ENCODE measurements around the gene FBXO48. TPM values are rescaled to one million over a fixed set of nuclear protein-coding genes. Genes with fewer than 3 reads are reported as not detected.

FBXO48 gene
- total RNA-seq, 1 experiment from 2014 or later, result 2.5 TPM

DNA sequence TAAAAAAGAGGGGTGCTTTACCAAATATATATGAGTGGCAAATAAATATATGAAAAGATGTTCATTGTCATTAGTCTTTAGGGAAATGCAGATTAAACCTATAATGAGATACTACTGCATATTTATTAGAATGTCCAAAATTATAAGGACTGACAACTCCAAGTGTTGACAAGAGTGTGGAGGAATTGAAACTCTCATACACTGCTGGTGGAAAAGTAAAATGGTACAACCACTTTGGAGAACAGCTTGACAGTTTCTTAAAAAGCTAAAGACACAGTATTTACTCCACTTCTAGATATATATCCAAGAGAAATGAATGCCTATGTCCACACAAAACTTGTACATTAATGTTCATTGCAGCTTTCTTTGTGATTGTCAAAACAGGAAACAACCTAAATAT is 51.6 kb downstream of the FBXO48 start:
- H3K27ac Mint-ChIP-seq (ENCODE audit: unreplicated experiment), result no peak overlapping the region
- no TSS peak for BruUV-seq (replicated peaks)
- intact Hi-C loops (cut with micrococcal nuclease; ENCODE audit: unreplicated experiment), result no loop called here
- CTCF ChIA-PET, result no interaction called here
- no peaks in the 10 kb centered on the region for H3K36me3 Mint-ChIP-seq (ENCODE audit: insufficient read depth, unreplicated experiment)
- TF ChIP-seq, protein P1, sequence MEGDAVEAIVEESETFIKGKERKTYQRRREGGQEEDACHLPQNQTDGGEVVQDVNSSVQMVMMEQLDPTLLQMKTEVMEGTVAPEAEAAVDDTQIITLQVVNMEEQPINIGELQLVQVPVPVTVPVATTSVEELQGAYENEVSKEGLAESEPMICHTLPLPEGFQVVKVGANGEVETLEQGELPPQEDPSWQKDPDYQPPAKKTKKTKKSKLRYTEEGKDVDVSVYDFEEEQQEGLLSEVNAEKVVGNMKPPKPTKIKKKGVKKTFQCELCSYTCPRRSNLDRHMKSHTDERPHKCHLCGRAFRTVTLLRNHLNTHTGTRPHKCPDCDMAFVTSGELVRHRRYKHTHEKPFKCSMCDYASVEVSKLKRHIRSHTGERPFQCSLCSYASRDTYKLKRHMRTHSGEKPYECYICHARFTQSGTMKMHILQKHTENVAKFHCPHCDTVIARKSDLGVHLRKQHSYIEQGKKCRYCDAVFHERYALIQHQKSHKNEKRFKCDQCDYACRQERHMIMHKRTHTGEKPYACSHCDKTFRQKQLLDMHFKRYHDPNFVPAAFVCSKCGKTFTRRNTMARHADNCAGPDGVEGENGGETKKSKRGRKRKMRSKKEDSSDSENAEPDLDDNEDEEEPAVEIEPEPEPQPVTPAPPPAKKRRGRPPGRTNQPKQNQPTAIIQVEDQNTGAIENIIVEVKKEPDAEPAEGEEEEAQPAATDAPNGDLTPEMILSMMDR (IDR thresholded peaks at IDR 0.05; ENCODE audit: unreplicated experiment), result no peak
- DNase-seq, result no peak
- no peak overlapping the region for H3K4me3 Mint-ChIP-seq (ENCODE audit: low read depth, unreplicated experiment)
- no peaks in the 10 kb centered on the region for H3K9me3 Mint-ChIP-seq (ENCODE audit: low read depth, unreplicated experiment)
- peaks cover 31% of the 10 kb centered on the region for H3K27me3 Mint-ChIP-seq (ENCODE audit: unreplicated experiment)
- no peaks in the 10 kb centered on the region for H3K4me1 Mint-ChIP-seq (ENCODE audit: low read depth, unreplicated experiment)

DNA sequence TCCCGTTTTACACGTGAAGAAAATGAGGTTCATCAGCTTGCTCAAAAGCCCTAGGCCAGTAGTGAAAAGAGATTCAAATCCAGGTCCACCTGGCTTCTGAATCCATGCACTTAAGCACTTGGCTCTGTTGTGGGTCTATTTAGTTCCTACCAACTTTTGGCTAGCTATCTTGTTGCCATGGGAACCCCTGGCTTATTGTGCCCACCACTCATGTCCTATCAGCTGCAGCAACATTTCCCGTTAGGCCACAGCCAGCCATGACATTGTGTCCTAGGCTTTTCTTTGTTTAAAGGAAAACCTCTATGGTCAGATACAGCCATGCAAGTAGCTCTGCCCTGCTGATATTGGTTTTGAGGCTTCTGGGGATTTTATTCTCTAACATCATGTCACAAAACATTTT is 52.2 kb downstream of the FBXO48 start:
- BruUV-seq (replicated peaks), result no TSS peak
- H3K9me3 Mint-ChIP-seq (ENCODE audit: low read depth, unreplicated experiment), result no peaks in the 10 kb centered on the region
- no peak overlapping the region for H3K27ac Mint-ChIP-seq (ENCODE audit: unreplicated experiment)
- TF ChIP-seq, protein P1 (IDR thresholded peaks at IDR 0.05; ENCODE audit: unreplicated experiment), result no peak
- intact Hi-C loops (cut with micrococcal nuclease; ENCODE audit: unreplicated experiment), result no loop called here
- DNase-seq, result no peak
- H3K27me3 Mint-ChIP-seq (ENCODE audit: unreplicated experiment), result peaks cover 37% of the 10 kb centered on the region
- H3K4me3 Mint-ChIP-seq (ENCODE audit: low read depth, unreplicated experiment), result no peak overlapping the region
- CTCF ChIA-PET, result no interaction called here
- H3K4me1 Mint-ChIP-seq (ENCODE audit: low read depth, unreplicated experiment), result no peaks in the 10 kb centered on the region
- no peaks in the 10 kb centered on the region for H3K36me3 Mint-ChIP-seq (ENCODE audit: insufficient read depth, unreplicated experiment)

- Mint-ChIP-seq H3K4me3 (ENCODE audit: low read depth, unreplicated experiment) (no peak overlapping the region), H3K36me3 (ENCODE audit: insufficient read depth, unreplicated experiment) (no peaks in the 10 kb centered on the region), H3K27ac (ENCODE audit: unreplicated experiment) (no peak overlapping the region), H3K9me3 (ENCODE audit: low read depth, unreplicated experiment) (no peaks in the 10 kb centered on the region), H3K27me3 (ENCODE audit: unreplicated experiment) (peaks cover 41% of the 10 kb centered on the region), H3K4me1 (ENCODE audit: low read depth, unreplicated experiment) (no peaks in the 10 kb centered on the region)
- TF ChIP-seq, protein P1 (IDR thresholded peaks at IDR 0.05; ENCODE audit: unreplicated experiment), result no peak
- DNase-seq, result no peak
- CTCF ChIA-PET, result no interaction called here
- intact Hi-C loops (cut with micrococcal nuclease; ENCODE audit: unreplicated experiment), result no loop called here
- no TSS peak for BruUV-seq (replicated peaks)
Measured at GRCh38 chr2:68414452-68414851, 52.6 kb downstream of the FBXO48 start.

DNA sequence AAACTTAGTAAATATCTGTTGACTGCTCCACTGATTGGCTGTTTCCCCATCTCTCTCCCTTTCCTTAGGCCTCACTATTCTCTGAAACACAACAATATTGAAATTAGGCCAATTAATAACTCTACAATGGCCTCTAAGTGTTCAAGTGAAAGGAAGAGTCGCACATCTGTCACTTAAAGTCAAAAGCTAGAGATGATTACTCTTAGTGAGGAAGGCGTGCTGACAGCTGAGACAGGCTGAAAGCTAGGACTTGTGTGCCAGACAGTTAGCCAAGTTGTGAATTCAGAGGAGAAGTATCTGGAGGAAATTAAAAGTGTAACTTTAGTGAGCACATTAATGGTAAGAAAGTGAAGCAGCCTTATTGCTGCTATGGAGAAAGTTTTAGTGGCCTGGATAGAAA is 53.6 kb downstream of the FBXO48 start:
- H3K36me3 Mint-ChIP-seq (ENCODE audit: insufficient read depth, unreplicated experiment), result no peaks in the 10 kb centered on the region
- no peak overlapping the region for H3K27ac Mint-ChIP-seq (ENCODE audit: unreplicated experiment)
- no TSS peak for BruUV-seq (replicated peaks)
- H3K4me1 Mint-ChIP-seq (ENCODE audit: low read depth, unreplicated experiment), result no peaks in the 10 kb centered on the region
- intact Hi-C loops (cut with micrococcal nuclease; ENCODE audit: unreplicated experiment), result no loop called here
- CTCF ChIA-PET, result no interaction called here
- H3K4me3 Mint-ChIP-seq (ENCODE audit: low read depth, unreplicated experiment), result no peak overlapping the region
- TF ChIP-seq, protein P1 (IDR thresholded peaks at IDR 0.05; ENCODE audit: unreplicated experiment), result no peak
- no peaks in the 10 kb centered on the region for H3K9me3 Mint-ChIP-seq (ENCODE audit: low read depth, unreplicated experiment)
- no peak for DNase-seq
- H3K27me3 Mint-ChIP-seq (ENCODE audit: unreplicated experiment), result peaks cover 50% of the 10 kb centered on the region
